Fibroblast of lung (primary cell): Measurements from ENCODE around the gene TYMS.

ENCODE experiments used
- CTCF ChIP-seq, 2 donors: IDR thresholded peaks in 1 of 2; conservative IDR thresholded peaks in 1 of 2; 1 replicate in 1 of 2; 2 replicates in 1 of 2; pipeline ENCODE4 v1.5.1; 2011 to 2012; ENCODE audit warnings: low read length in 2 of 2, control low read depth in 1 of 2, inconsistent platforms in 1 of 2, low read depth in 1 of 2, mild to moderate bottlenecking in 1 of 2
- EZH2 ChIP-seq: IDR thresholded peaks from 2 replicates; pipeline ENCODE4 v1.5.1; 2012; ENCODE audit warnings: low read length, control low read depth, mild to moderate bottlenecking; ENCODE audit errors: missing control alignments

GRCh38 chr18:614193-614592 is 43.3 kb upstream of the TYMS start:
- TF ChIP-seq CTCF (conservative IDR thresholded peaks at IDR 0.05 in 1 of 2, IDR thresholded peaks at IDR 0.05 in 1 of 2; ENCODE audit: low read depth in 1 of 2, low read length in 2 of 2) (no peak), EZH2 (no peak)
